Measurements from ENCODE around the gene NEK11. TPM values are rescaled to one million over a fixed set of nuclear protein-coding genes. Genes with fewer than 3 reads are reported as not detected.

Gene NEK11
- total RNA-seq, 6 experiments from 2014 or later, result 2.5 to 4.0 (median 3.1) TPM

- peak; percentile 73 for TF ChIP-seq CTCF (IDR thresholded peaks at IDR 0.05)
- no peaks in the 10 kb centered on the region for H3K27me3 Mint-ChIP-seq (ENCODE audit: insufficient read depth)
- no peak overlapping the region for H3K4me3 Mint-ChIP-seq
- H3K9me3 Mint-ChIP-seq, result no peaks in the 10 kb centered on the region
- no peaks in the 10 kb centered on the region for H3K4me1 Mint-ChIP-seq (ENCODE audit: low read depth)
- no peak for DNase-seq
- H3K36me3 Mint-ChIP-seq (ENCODE audit: low read depth), result no peaks in the 10 kb centered on the region
- no peak overlapping the region for H3K27ac Mint-ChIP-seq
Measured at GRCh38 chr3:131053043-131053859, 26.6 kb downstream of the NEK11 start.

GRCh38 chr3:131067983-131068382 lies 41.3 kb downstream of the NEK11 start:
- no peak for DNase-seq
- Mint-ChIP-seq H3K9me3 (no peaks in the 10 kb centered on the region), H3K27ac (no peak overlapping the region), H3K36me3 (ENCODE audit: low read depth) (no peaks in the 10 kb centered on the region), H3K27me3 (ENCODE audit: insufficient read depth) (peaks cover 1% of the 10 kb centered on the region; the same call in 1 of the 2 replicates), H3K4me3 (no peak overlapping the region), H3K4me1 (ENCODE audit: low read depth) (peaks cover 20% of the 10 kb centered on the region)
- TF ChIP-seq CTCF (IDR thresholded peaks at IDR 0.05), result no peak

GRCh38 chr3:131072099-131072559 lies 45.5 kb downstream of the NEK11 start:
- TF ChIP-seq CTCF (IDR thresholded peaks at IDR 0.05), result no peak
- H3K27me3 Mint-ChIP-seq (ENCODE audit: insufficient read depth), result peaks cover 1% of the 10 kb centered on the region; the same call in 1 of the 2 replicates
- peak; percentile 73 for DNase-seq
- no peaks in the 10 kb centered on the region for H3K9me3 Mint-ChIP-seq
- H3K27ac Mint-ChIP-seq, result peak overlapping the region; percentile 88
- peak overlapping the region; percentile 47 for H3K4me3 Mint-ChIP-seq
- H3K36me3 Mint-ChIP-seq (ENCODE audit: low read depth), result no peaks in the 10 kb centered on the region
- peaks cover 25% of the 10 kb centered on the region for H3K4me1 Mint-ChIP-seq (ENCODE audit: low read depth)

GRCh38 chr3:131072845-131073244 lies 46.2 kb downstream of the NEK11 start:
- Mint-ChIP-seq H3K27ac (peak overlapping the region; percentile 88), H3K36me3 (ENCODE audit: low read depth) (no peaks in the 10 kb centered on the region), H3K9me3 (no peaks in the 10 kb centered on the region), H3K4me3 (no peak overlapping the region), H3K4me1 (ENCODE audit: low read depth) (peaks cover 25% of the 10 kb centered on the region), H3K27me3 (ENCODE audit: insufficient read depth) (peaks cover 1% of the 10 kb centered on the region; the same call in 1 of the 2 replicates)
- peak; percentile 25 for DNase-seq
- no peak for TF ChIP-seq CTCF (IDR thresholded peaks at IDR 0.05)

- H3K27me3 Mint-ChIP-seq (ENCODE audit: insufficient read depth), result peaks cover 1% of the 10 kb centered on the region; the same call in 1 of the 2 replicates
- H3K9me3 Mint-ChIP-seq, result no peaks in the 10 kb centered on the region
- DNase-seq, result no peak
- H3K36me3 Mint-ChIP-seq (ENCODE audit: low read depth), result no peaks in the 10 kb centered on the region
- no peak for TF ChIP-seq CTCF (IDR thresholded peaks at IDR 0.05)
- no peak overlapping the region for H3K27ac Mint-ChIP-seq
- H3K4me1 Mint-ChIP-seq (ENCODE audit: low read depth), result peaks cover 25% of the 10 kb centered on the region
- no peak overlapping the region for H3K4me3 Mint-ChIP-seq
Measured at GRCh38 chr3:131075632-131076328, 49.1 kb downstream of the NEK11 start.

All from HFFc6 (cell line).